Breast epithelium (tissue), 4 donors: ENCODE data around the gene CENPU. TPM values are rescaled to one million over a fixed set of nuclear protein-coding genes. Genes with fewer than 3 reads are reported as not detected.
"Not testable (repeated sequence)": the region's sequence is repeated elsewhere in the genome, so short reads cannot be mapped to it uniquely, and the experiment has no call there.

Source experiments
- DNase-seq, 2 donors: peaks; one replicate each; pipeline ENCODE4 v3.0.0-alpha.2; 2019; ENCODE audit warnings: low spot score in 2 of 2
- H3K27ac ChIP-seq, 2 donors: fragments of 200-600 bp; sonication (generic) in 1 of 2; one replicate each; pipeline ENCODE4 v1.5.1; 2016 to 2019; ENCODE audit warnings: mild to moderate bottlenecking in 1 of 2
- H3K27me3 ChIP-seq, 2 donors: fragments of 200-600 bp; sonication (generic) in 1 of 2; one replicate each; pipeline versions ENCODE4 v1.5.1 to v1.6.0; 2017 to 2019; ENCODE audit warnings: control low read depth in 1 of 2, mild to moderate bottlenecking in 1 of 2
- H3K36me3 ChIP-seq: fragments of 200-600 bp; one replicate; pipeline ENCODE4 v1.5.1; 2019
- H3K4me1 ChIP-seq, 2 donors: fragments of 200-600 bp; sonication (generic); one replicate each; pipeline ENCODE4 v1.5.1; 2016 to 2019; ENCODE audit warnings: control low read depth in 1 of 2
- H3K4me3 ChIP-seq, 3 donors: fragments of 200-600 bp; sonication (generic); 1 replicate in 2 of 3; 2 replicates in 1 of 3; pipeline ENCODE4 v1.5.1; 2016 to 2019; ENCODE audit warnings: mild to moderate bottlenecking in 3 of 3, moderate library complexity in 2 of 3
- H3K9me3 ChIP-seq, 2 donors: fragments of 200-600 bp; sonication (generic) in 1 of 2; one replicate each; pipeline ENCODE4 v1.5.1; 2016 to 2019; ENCODE audit warnings: control low read depth in 1 of 2
- POLR2A ChIP-seq: fragments of 450-650 bp; IDR thresholded peaks from one replicate; pipeline ENCODE4 v1.6.1; 2016; ENCODE audit warnings: antibody characterized with exemption, mild to moderate bottlenecking, moderate library complexity
- POLR2AphosphoS5 ChIP-seq, 3 donors: sonication (generic); formaldehyde crosslinking; IDR thresholded peaks; one replicate each; pipeline ENCODE4 v1.6.1; 2017; ENCODE audit warnings: antibody characterized with exemption in 3 of 3
- intact Hi-C: fragments of 100-400 bp; cut with DNase I; formaldehyde crosslinking; loops from one replicate; pipeline ENCODE4 v1.15.1; 2023; ENCODE audit warnings: low total_unique reads
- total RNA-seq, 3 donors: library from RNA; depleted of rRNA; stranded (reverse); fragments of >200 nt; gene quantifications; one replicate each; pipeline ENCODE4 v1.1.0, GENCODE V29; 2016
- TF ChIP-seq, protein P1 (sequence below), 3 donors: fragments of 450-650 bp; IDR thresholded peaks; one replicate each; pipeline ENCODE4 v1.5.1; 2016 to 2017; ENCODE audit warnings: antibody characterized with exemption in 3 of 3, mild to moderate bottlenecking in 3 of 3, moderate library complexity in 3 of 3

The CENPU gene
- total RNA-seq, 3 donors from 2014 or later: 2.2 to 4.3 (median 2.6) TPM

DNA sequence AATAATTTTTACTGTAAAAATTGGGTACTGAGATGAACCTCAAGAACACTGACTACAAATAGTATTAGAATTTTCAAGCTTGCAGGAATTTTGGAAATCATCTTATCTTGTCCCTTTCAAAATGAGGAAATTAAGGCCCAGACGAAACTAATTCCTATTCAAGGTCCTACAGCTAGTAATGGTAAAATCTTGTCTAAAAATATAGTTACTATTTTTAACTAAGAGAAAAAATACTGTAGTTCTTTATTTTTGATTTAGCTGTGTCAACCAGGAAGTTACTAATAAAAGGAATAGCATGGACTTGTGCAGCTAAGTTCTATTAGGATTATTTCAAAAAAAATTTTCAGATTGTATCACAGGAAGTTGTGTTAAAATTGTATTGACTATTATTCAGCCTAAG, 71.7 kb downstream of the CENPU start:
- no peaks in the 10 kb centered on the region for H3K27me3 ChIP-seq
- no peak overlapping the region for H3K4me3 ChIP-seq
- DNase-seq: no peak
- intact Hi-C loops: no loop called here
- no peaks in the 10 kb centered on the region for H3K4me1 ChIP-seq
- H3K36me3 ChIP-seq: no peaks in the 10 kb centered on the region
- TF ChIP-seq POLR2AphosphoS5 (IDR thresholded peaks at IDR 0.05) (no peak), POLR2A (no peak)
- TF ChIP-seq, protein P1, sequence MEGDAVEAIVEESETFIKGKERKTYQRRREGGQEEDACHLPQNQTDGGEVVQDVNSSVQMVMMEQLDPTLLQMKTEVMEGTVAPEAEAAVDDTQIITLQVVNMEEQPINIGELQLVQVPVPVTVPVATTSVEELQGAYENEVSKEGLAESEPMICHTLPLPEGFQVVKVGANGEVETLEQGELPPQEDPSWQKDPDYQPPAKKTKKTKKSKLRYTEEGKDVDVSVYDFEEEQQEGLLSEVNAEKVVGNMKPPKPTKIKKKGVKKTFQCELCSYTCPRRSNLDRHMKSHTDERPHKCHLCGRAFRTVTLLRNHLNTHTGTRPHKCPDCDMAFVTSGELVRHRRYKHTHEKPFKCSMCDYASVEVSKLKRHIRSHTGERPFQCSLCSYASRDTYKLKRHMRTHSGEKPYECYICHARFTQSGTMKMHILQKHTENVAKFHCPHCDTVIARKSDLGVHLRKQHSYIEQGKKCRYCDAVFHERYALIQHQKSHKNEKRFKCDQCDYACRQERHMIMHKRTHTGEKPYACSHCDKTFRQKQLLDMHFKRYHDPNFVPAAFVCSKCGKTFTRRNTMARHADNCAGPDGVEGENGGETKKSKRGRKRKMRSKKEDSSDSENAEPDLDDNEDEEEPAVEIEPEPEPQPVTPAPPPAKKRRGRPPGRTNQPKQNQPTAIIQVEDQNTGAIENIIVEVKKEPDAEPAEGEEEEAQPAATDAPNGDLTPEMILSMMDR (IDR thresholded peaks at IDR 0.05): no peak
- H3K27ac ChIP-seq: no peak overlapping the region
- no peaks in the 10 kb centered on the region for H3K9me3 ChIP-seq

DNA sequence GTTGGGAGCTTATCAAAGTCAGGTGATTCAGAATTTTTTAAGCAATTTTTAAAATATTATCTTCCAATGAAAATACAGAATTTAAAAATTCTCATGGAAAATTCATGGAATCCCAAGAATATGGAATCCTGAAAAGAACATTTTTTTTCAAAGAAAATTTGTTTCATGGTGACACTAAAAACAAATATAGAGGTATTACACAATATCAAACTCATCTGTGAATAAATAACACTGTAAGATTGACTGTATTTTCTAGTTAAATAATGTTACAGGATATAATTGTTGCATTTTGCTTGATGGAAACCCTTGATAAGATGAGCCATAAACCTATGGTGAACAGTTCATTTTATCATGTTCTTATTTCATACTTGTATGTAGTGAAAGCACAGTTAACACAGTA, 72.9 kb downstream of the CENPU start:
- H3K4me1 ChIP-seq: no peaks in the 10 kb centered on the region
- H3K36me3 ChIP-seq: no peaks in the 10 kb centered on the region
- no peak overlapping the region for H3K4me3 ChIP-seq
- no peak for DNase-seq
- no peaks in the 10 kb centered on the region for H3K27me3 ChIP-seq
- TF ChIP-seq, protein P1 (IDR thresholded peaks at IDR 0.05): no peak
- TF ChIP-seq POLR2AphosphoS5 (IDR thresholded peaks at IDR 0.05): no peak
- TF ChIP-seq POLR2A: no peak
- no peaks in the 10 kb centered on the region for H3K9me3 ChIP-seq
- intact Hi-C loops: no loop called here
- H3K27ac ChIP-seq: no peak overlapping the region

DNA sequence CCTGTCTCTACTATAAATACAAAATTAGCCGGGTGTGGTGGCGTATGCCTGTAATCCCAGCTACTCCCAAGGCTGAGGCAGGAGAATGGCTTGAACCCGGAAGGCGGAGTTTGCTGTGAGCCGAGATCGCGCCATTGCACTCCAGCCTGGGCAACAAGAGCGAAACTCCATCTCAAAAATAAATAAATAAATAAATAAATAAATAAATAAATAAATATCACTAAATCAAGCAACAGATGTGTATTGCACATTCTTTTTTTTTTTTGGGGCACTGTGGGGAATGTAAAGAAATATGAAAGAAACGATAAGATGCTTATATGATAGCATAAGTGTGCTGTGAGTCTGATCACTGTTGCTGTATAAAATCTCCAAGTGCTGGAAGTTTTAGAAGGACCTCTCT, 76.1 kb downstream of the CENPU start:
- H3K4me1 ChIP-seq, DNase-seq, H3K9me3 ChIP-seq, intact Hi-C loops, H3K4me3 ChIP-seq, H3K36me3 ChIP-seq, H3K27ac ChIP-seq, H3K27me3 ChIP-seq: not testable (repeated sequence)

DNA sequence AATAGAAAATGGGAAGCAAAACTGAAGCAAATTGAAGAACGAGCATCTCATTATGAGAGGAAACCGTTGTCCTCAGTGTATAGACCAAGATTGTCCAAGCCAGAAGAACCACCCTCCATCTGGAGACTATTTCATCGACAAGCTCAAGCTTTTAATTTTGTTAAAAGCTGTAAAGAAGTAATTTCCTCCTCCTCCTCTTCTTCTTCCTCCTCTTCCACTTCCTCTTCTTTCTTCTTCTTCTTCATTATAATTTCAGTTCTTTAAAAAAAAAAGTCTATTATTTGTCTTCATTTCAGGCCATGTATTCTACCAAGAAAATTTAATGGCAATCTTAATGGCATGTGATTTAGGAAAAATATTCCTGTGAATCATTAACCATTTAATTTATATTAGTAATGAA, 76.8 kb downstream of the CENPU start:
- no peaks in the 10 kb centered on the region for H3K27me3 ChIP-seq
- H3K4me3 ChIP-seq: no peak overlapping the region
- H3K4me1 ChIP-seq: no peaks in the 10 kb centered on the region
- TF ChIP-seq POLR2AphosphoS5 (IDR thresholded peaks at IDR 0.05): no peak
- TF ChIP-seq, protein P1 (IDR thresholded peaks at IDR 0.05): no peak
- TF ChIP-seq POLR2A: no peak
- intact Hi-C loops: no loop called here
- H3K9me3 ChIP-seq: no peaks in the 10 kb centered on the region
- H3K27ac ChIP-seq: no peak overlapping the region
- DNase-seq: no peak
- no peaks in the 10 kb centered on the region for H3K36me3 ChIP-seq

DNA sequence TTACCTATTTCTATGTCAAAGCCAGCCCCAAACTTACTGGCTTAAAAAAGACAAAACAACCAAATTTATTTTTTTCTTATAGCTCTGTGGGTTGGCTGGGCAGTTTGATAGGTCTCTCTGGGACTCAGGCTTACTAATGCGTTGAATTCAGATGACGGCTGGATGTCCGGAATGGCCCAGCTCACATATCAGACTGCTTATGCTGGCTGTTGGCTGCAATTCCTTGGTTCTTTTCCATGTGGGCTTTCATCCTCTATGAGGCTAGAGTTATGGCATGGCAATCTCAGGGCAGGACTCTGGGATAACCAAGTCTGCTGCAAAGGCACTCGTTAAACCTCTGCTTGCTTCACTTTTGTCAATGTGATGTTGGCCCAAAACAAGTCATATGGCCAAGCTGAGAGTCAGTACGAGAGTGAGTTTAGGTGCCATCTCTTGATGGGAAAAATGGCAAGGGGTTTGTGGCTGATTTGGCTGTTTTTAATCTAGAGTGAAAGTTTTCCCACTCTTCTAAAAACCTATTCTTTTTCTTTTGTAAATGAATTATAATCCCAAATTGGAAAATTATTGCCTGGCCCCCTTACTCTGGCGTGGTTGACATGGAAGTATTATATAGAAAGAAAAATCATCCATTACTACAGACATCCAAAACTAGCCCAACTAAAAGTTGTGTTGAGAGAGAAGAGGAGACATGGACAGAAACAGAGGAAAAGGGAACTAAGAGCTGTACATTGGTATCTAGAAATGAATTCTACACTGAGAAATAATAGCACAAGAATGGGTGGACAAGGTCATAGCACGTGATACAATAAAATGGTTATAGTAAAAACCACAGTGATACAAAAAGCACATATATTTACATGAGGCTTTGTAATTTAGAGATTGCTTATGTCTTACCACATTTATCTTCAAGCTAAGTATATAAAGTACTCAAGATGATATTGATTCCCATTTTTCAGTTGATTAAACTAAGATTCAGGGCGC, 77.7 kb downstream of the CENPU start:
- TF ChIP-seq POLR2AphosphoS5 (IDR thresholded peaks at IDR 0.05) (no peak), POLR2A (no peak)
- TF ChIP-seq, protein P1 (IDR thresholded peaks at IDR 0.05): no peak
- H3K27me3 ChIP-seq: no peaks in the 10 kb centered on the region
- DNase-seq: no peak
- H3K9me3 ChIP-seq: no peaks in the 10 kb centered on the region
- intact Hi-C loops: no loop called here
- no peak overlapping the region for H3K4me3 ChIP-seq
- H3K4me1 ChIP-seq: no peaks in the 10 kb centered on the region
- H3K36me3 ChIP-seq: no peaks in the 10 kb centered on the region
- H3K27ac ChIP-seq: no peak overlapping the region
